NCI-H526 treated with DMSO at 0.1 percent for 48 hours (cell line): Measurements from ENCODE around the gene NF1.

ENCODE experiments used
- DNase-seq: peaks from one replicate; lab custom pipeline; 2025; lab: John Stamatoyannopoulos, UW

Gene NF1

GRCh38 chr17:31411707-31412285 is 317.0 kb downstream of the NF1 start:
- DNase-seq = no peak

- no peak for DNase-seq
Measured at GRCh38 chr17:31412511-31412910, 317.7 kb downstream of the NF1 start.

DNA sequence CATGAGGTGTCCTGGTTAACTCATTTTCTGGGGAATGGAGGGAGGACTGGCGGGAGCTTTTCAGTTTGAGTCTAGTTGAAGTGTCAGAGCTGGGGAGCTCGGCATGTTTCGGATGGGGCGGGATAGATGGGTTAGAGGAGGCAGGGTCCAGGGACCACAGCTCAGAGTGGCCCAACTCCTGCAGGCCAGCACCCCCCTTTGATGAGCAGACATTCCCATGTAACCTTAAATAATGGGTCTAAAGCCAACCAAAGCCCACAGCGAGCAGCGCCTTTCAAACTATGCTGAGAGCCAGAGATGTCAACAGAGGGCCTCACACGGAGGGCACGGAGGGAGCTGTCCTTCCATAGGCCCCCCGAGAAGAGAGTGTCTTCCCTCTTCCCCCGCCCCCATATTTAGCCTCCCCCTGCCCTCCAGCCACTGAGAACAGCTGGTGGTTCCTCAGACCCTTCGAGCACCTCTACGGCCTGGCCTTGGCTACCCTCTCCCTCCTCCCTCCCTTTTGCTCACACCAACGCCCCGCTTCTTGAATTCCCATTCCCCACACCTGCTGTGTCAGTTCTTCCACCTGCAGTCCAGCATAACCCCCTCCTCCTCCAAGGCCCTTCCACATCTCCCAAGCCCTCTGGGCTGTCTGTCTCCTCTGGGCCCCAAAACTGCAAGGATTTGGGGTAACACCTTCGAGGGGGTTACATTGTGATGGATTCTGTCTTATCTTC is 318.5 kb downstream of the NF1 start:
- DNase-seq = no peak

DNA sequence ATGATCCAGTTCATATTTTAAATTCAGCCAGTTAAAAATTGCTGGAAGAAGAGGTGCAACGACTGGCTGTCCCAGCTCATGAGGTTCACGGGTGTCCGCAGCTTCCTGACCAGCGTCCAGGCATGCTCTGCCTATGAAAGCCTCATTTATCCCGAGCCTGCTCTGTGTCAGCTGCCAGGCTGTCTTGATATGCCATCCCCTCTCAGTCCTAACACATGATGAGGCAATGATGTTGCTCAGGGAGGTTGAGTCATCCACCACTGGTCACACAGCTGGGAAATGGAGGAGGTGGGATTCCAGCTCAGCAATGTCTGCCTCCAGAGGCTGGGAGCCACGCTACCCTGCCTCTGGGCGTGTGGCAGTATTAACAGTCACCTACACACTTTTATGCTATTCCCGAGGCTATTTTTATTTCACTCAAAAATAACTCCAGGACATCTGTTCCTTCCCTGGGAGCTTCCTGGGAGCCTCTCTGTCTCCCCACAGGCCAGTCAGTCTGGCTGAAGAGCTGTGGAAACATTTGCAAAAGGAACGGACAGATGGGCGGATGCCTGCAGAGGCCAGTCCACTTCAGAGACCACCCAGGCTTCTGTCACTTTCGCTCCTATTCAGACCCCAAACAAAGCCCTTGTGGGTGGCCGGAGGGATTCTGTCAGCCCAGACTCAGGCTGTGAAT is 319.2 kb downstream of the NF1 start:
- DNase-seq = no peak

- no peak for DNase-seq
Measured at GRCh38 chr17:31414550-31414918, 319.8 kb downstream of the NF1 start.

- DNase-seq = no peak
Measured at GRCh38 chr17:31415004-31415454, 320.3 kb downstream of the NF1 start.

DNA sequence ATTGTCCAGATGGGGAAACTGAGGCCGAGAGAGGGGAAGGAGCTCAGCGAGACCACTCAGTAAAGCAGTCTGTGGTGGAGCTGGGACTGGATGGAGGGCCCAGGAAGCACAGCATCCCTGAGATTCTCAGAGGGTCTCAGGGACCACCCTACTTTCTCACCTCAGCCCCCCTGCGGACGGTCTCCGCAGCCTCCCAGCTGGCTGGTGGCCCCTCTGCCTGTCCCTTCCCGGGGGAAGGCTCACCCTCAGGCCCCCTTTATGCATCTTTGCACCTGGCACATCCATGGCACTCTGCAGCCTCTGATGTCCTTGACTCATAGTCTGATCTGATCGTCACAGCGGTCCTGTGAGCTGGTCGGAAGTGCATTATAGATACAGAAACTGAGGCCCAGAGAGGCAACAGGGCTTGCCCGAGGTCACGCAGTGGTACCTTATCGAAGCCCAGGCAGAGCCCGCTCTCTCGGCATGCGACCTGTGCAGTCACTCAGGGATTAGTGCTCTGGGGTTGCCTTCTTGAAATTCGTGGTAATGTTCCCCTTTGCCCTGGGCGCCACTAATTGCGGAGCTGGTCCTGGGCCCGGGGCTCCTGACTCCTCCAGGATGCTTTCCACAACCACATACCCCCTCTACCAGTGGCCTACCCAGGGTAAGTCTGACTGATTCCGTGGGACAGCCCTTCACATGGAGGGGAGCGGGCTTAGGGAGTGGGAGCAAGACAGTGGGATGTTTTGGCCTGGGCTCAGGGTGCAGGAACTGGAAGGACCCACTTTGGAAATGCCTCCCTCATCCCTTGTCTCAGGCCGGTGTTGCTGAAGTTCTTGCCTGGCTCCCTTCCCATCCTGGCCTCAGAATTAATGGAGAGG is 321.1 kb downstream of the NF1 start:
- no peak for DNase-seq

GRCh38 chr17:31416503-31416923 is 321.7 kb downstream of the NF1 start:
- DNase-seq = no peak

DNA sequence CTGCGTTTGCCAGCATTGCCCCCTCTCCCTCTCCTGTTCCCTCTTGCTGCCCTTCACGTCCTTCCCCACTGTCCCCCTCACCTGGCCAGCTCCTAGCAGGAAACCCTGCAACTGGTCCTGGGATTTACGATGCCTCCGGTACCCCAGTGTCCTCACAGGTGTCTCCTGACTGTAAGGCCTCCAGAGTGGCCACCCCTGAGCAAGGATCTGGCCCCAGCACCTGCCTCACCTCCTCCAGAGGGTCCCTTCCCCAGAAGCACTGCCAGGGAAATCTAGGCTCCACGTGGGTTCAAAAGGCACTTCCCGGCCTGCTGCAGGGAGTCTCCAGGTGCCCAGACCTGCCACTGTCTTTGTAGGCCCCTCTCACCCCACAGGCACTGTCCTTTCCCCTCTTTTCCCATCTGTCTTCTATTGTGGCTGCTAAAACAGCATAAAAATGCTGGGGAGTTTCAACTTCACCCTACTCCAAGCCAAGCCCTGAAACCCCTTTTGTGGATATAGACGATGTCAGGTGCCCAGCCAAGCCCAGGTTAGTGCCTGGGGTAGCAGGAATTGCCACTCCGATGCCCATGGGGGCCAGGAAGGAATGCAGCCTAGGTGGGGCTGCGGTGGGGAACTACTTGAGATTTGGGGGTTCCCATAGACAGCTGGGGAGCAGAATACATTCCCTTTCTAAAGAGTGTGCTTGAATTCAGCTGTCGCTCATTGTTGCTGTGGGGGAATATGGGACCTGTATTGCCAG is 322.4 kb downstream of the NF1 start:
- DNase-seq = no peak

GRCh38 chr17:31418773-31419350 is 324.1 kb downstream of the NF1 start:
- DNase-seq = no peak

- DNase-seq = no peak
Measured at GRCh38 chr17:31422443-31422842, 327.7 kb downstream of the NF1 start.

DNA sequence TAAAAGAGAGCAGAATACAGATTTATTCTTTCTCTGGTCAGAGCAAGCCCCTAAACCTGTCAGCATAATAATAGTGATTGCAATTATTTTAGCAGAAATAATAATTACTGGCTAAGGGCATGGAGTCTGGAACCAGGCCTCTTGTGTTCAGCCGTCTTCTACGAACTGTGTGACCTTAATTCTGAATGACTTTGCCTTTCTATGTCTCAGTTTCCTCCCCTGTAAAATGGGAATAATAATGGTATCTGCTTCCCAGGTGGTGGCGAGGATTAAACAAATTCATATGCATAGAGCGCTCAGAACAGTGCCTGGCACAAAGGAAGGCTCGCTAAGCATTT is 330.1 kb downstream of the NF1 start:
- DNase-seq = no peak

DNA sequence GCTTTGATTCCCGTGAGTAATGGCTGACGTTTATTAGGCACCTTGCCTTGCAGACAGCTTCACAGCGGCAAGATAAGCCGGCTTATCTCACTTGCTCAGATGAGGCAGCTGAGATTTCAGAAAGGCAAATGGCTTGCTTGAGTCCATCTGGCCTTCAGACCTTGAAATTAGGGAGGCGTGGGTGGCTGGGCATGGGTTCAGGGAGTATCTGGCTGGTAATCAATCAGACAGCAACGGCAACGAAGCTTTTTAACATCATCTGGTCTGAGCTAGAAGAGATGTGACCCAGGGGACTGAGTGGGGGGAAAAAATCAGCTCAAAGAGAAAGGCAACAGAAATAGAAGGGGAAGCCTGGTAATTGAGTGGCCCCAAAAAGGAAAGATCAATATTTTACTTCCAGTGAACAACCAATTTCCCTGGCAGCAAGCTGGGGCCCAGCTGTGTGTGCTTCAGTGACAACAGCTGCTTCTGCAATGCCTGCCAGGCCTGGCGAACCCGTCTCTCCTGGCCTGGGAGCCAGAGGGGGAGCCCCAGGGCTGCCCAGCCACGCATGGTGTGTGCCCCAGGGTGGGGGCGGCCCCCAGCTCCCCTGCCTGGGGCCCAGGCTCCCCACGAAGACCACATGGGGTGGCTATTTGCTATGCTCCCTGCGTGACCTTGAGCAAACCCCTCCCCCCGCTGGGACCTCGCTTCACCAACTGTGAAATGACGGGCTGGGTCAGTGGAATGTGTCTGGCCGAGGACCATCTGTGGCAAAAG is 330.7 kb downstream of the NF1 start:
- no peak for DNase-seq
